GM12878 (cell line): ENCODE results near the gene STYXL2. TPM values are rescaled to one million over a fixed set of nuclear protein-coding genes. Genes with fewer than 3 reads are reported as not detected.
A peak's percentile ranks its signal among the peaks of the same experiment; 100 is the strongest.

Source experiments
- ASH2L ChIP-seq: fragments of 300-600, 200-600 bp; sonication (generic); IDR thresholded peaks from 2 replicates; pipeline ENCODE4 v1.6.1; 2017; ENCODE audit warnings: low read depth, mild to moderate bottlenecking, borderline replicate concordance
- BACH1 ChIP-seq: fragments of 450-650 bp; IDR thresholded peaks from 2 replicates; pipeline ENCODE4 v1.6.1; 2017; ENCODE audit warnings: mild to moderate bottlenecking, borderline replicate concordance
- CBX3 ChIP-seq: fragments of 200-600 bp; sonication (generic); IDR thresholded peaks from 2 replicates; pipeline ENCODE4 v1.6.1; 2016; ENCODE audit warnings: low read depth, borderline replicate concordance
- CHD2 ChIP-seq: IDR thresholded peaks from 2 replicates; pipeline ENCODE4 v1.6.1; 2011; ENCODE audit warnings: low read depth, low read length, improper control_type of control experiment, borderline replicate concordance
- DPF2 ChIP-seq: fragments of 450-650 bp; IDR thresholded peaks from 2 replicates; pipeline ENCODE4 v1.6.1; 2017; ENCODE audit warnings: mild to moderate bottlenecking
- E2F4 ChIP-seq: IDR thresholded peaks from 2 replicates; pipeline ENCODE4 v1.6.1; 2012; ENCODE audit warnings: low read depth, low read length, improper control_type of control experiment
- EED ChIP-seq: sonication (generic); IDR thresholded peaks from 2 replicates; pipeline ENCODE4 v1.6.1; 2016; ENCODE audit warnings: antibody characterized with exemption, low read depth
- EP300 ChIP-seq, 2 experiments: fragments of 150-350 bp in 1 of 2; IDR thresholded peaks; 2 replicates each; pipeline ENCODE4 v1.6.1; 2011 to 2012; ENCODE audit warnings: low read depth in 2 of 2, low read length in 2 of 2, borderline replicate concordance in 1 of 2, improper control_type of control experiment in 1 of 2, inconsistent platforms in 1 of 2; ENCODE audit not compliant: control insufficient read depth in 1 of 2
- ETV6 ChIP-seq, 2 experiments: fragments of 450-650 bp in 1 of 2; IDR thresholded peaks in 1 of 2; conservative IDR thresholded peaks in 1 of 2; 2 replicates each; pipeline ENCODE4 v1.6.1; 2014; ENCODE audit warnings: antibody characterized with exemption in 1 of 2, borderline replicate concordance in 1 of 2, low read depth in 1 of 2, mild to moderate bottlenecking in 1 of 2, moderate library complexity in 1 of 2
- GATAD2B ChIP-seq: fragments of 450-650 bp; conservative IDR thresholded peaks from 2 replicates; pipeline ENCODE4 v1.6.1; 2017; ENCODE audit warnings: low read depth, mild to moderate bottlenecking, moderate library complexity
- IKZF1 ChIP-seq: fragments of 450-650 bp; conservative IDR thresholded peaks from 2 replicates; pipeline ENCODE4 v1.6.1; 2017; ENCODE audit warnings: antibody characterized with exemption, mild to moderate bottlenecking
- LARP7 ChIP-seq: fragments of 450-650 bp; IDR thresholded peaks from 2 replicates; pipeline ENCODE4 v1.6.1; 2017; ENCODE audit warnings: mild to moderate bottlenecking
- NRF1 ChIP-seq: conservative IDR thresholded peaks from 2 replicates; pipeline ENCODE4 v1.6.1; 2011; ENCODE audit warnings: mild to moderate bottlenecking, low read depth, low read length, improper control_type of control experiment
- POLR2AphosphoS5 ChIP-seq: IDR thresholded peaks from 2 replicates; pipeline ENCODE4 v1.6.1; 2011; ENCODE audit warnings: mild to moderate bottlenecking, low read length, inconsistent platforms
- POU2F2 ChIP-seq: IDR thresholded peaks from 3 replicates; pipeline ENCODE4 v1.6.1; 2011; ENCODE audit warnings: low read depth, mild to moderate bottlenecking, low read length, borderline replicate concordance
- RAD21 ChIP-seq: IDR thresholded peaks from 2 replicates; pipeline ENCODE4 v1.6.1; 2011; ENCODE audit warnings: mild to moderate bottlenecking, low read depth, low read length, moderate library complexity; ENCODE audit not compliant: insufficient read depth
- RBBP5 ChIP-seq: fragments of 200-600 bp; sonication (generic); conservative IDR thresholded peaks from 2 replicates; pipeline ENCODE4 v1.6.1; 2016
- SMARCA5 ChIP-seq: fragments of 450-650 bp; IDR thresholded peaks from 2 replicates; pipeline ENCODE4 v1.6.1; 2017; ENCODE audit warnings: mild to moderate bottlenecking
- SUPT20H ChIP-seq: IDR thresholded peaks from 2 replicates; pipeline ENCODE4 v1.6.1; 2011; ENCODE audit warnings: low read depth, mild to moderate bottlenecking, low read length, moderate library complexity, borderline replicate concordance; ENCODE audit not compliant: control insufficient read depth
- TCF12 ChIP-seq: IDR thresholded peaks from 2 replicates; pipeline ENCODE4 v1.6.1; 2011; ENCODE audit warnings: low read depth, mild to moderate bottlenecking, low read length
- TCF7 ChIP-seq: IDR thresholded peaks from 2 replicates; pipeline ENCODE4 v1.6.1; 2014; ENCODE audit warnings: antibody characterized with exemption, borderline replicate concordance
- ZBTB33 ChIP-seq: fragments of 450-650 bp; IDR thresholded peaks from 2 replicates; pipeline ENCODE4 v1.6.1; 2017; ENCODE audit warnings: mild to moderate bottlenecking
- ZNF592 ChIP-seq: fragments of 450-650 bp; IDR thresholded peaks from 2 replicates; pipeline ENCODE4 v1.6.1; 2017; ENCODE audit warnings: mild to moderate bottlenecking, moderate library complexity
- ZNF622 ChIP-seq: fragments of 450-650 bp; IDR thresholded peaks from 2 replicates; pipeline ENCODE4 v1.6.1; 2017; ENCODE audit warnings: mild to moderate bottlenecking, inconsistent platforms
- polyA plus RNA-seq, 11 experiments: library from polyadenylated mRNA; depleted of rRNA in 4 of 11; unstranded in 6 of 11; stranded (reverse) in 5 of 11; fragments of >200 nt; fragmentation: Nextera tagmentation in 4 of 11; fragmentation: Illumina TruSeq in 1 of 11; extraction: Ambion mirVana in 4 of 11; extraction: Trizol in 1 of 11; gene quantifications; 1 replicate in 1 of 11; 2 replicates in 10 of 11; pipeline versions ENCODE4 v1.2.1 to v1.2.3, GENCODE V29; 2011 to 2016; ENCODE audit warnings: inconsistent platforms in 2 of 11, missing spikeins in 2 of 11, low read depth in 1 of 11
- total RNA-seq, 4 experiments: library from RNA; depleted of rRNA in 3 of 4; stranded (reverse); fragments of >200 nt in 3 of 4; fragmentation: Illumina TruSeq in 1 of 4; extraction: Trizol in 1 of 4; gene quantifications; 2 replicates each; pipeline versions ENCODE4 v1.2.1 to v1.2.3, GENCODE V29; 2013 to 2021

The STYXL2 gene
- total and polyA plus RNA-seq, 10 of the 15 experiments (the other 5 are each of a cell fraction or from before 2014, with no cell fraction given): under 0.01 to 0.08 (median 0.03) TPM; not detected in 7

GRCh38 chr1:167059045-167059808 is 34.6 kb upstream of the STYXL2 start (continued):
- TF ChIP-seq ZNF592 (no peak), EED (0 out of 2 replicates have a peak, but pooled peaks have one; percentile 13), SMARCA5 (no peak), NRF1 (0 out of 2 replicates have a peak, but pooled peaks have one; percentile 4), ASH2L (no peak), IKZF1 (0 out of 2 replicates have a peak, but pooled peaks have one; percentile 36), GATAD2B (no peak), SUPT20H (no peak), LARP7 (0 out of 2 replicates have a peak, but pooled peaks have one; percentile 22), ZNF622 (no peak), EP300 (IDR thresholded peaks at IDR 0.05; ENCODE audit: borderline replicate concordance in 1 of 2, control insufficient read depth in 1 of 2, low read depth in 2 of 2, low read length in 2 of 2) (no peak), ZBTB33 (no peak), ETV6 (conservative IDR thresholded peaks at IDR 0.05 in 1 of 2, IDR thresholded peaks at IDR 0.05 in 1 of 2; ENCODE audit: borderline replicate concordance in 1 of 2, low read depth in 1 of 2) (0 out of 4 replicates have a peak, but pooled peaks of 1 of the 2 experiments have one; percentile 22), POLR2AphosphoS5 (no peak), CBX3 (no peak), TCF7 (no peak), RAD21 (peak; percentile 85), POU2F2 (0 out of 3 replicates have a peak, but pooled peaks have one; percentile 26), TCF12 (no peak), DPF2 (no peak), BACH1 (no peak), CHD2 (no peak), RBBP5 (no peak), E2F4 (no peak)
